Large intestine (tissue), 3 donors: ENCODE results near the gene ASCL5. TPM values are rescaled to one million over a fixed set of nuclear protein-coding genes. Genes with fewer than 3 reads are reported as not detected.

Experiments
- DNase-seq, 2 donors: peaks; one replicate each; pipeline versions ENCODE4 v3.0.0 to v3.0.0-alpha.2; 2013
- H3K27ac ChIP-seq: one replicate; pipeline ENCODE4 v1.5.1; 2013; ENCODE audit warnings: low read length
- H3K27me3 ChIP-seq: 2 replicates; pipeline ENCODE4 v1.6.1; 2013; ENCODE audit warnings: low read length; ENCODE audit not compliant: control insufficient read depth, insufficient read depth
- H3K36me3 ChIP-seq: 2 replicates; pipeline ENCODE4 v1.6.1; 2013; ENCODE audit warnings: low read length; ENCODE audit not compliant: control insufficient read depth, insufficient read depth
- H3K4me1 ChIP-seq: one replicate; pipeline ENCODE4 v1.6.1; 2013; ENCODE audit warnings: low read length; ENCODE audit not compliant: control insufficient read depth, insufficient read depth
- H3K4me3 ChIP-seq: one replicate; pipeline ENCODE4 v1.5.1; 2013; ENCODE audit warnings: low read length
- H3K9me3 ChIP-seq: one replicate; pipeline ENCODE4 v1.6.1; 2013; ENCODE audit warnings: mild to moderate bottlenecking, low read depth, low read length, moderate library complexity; ENCODE audit not compliant: control insufficient read depth
- WGBS: methylation state at CpG from one replicate; pipeline ENCODE4 v1.1.5; 2013; ENCODE audit warnings: low lambda C conversion rate; ENCODE audit not compliant: insufficient coverage; 5-methylcytosine and 5-hydroxymethylcytosine counted together
- polyA plus RNA-seq: library from polyadenylated mRNA; unstranded; fragments of 120-200 nt; gene quantifications from one replicate; pipeline ENCODE4 v1.2.1, GENCODE V29; 2013

ASCL5 gene
- polyA plus RNA-seq, 1 donor = 0.15 TPM

DNA sequence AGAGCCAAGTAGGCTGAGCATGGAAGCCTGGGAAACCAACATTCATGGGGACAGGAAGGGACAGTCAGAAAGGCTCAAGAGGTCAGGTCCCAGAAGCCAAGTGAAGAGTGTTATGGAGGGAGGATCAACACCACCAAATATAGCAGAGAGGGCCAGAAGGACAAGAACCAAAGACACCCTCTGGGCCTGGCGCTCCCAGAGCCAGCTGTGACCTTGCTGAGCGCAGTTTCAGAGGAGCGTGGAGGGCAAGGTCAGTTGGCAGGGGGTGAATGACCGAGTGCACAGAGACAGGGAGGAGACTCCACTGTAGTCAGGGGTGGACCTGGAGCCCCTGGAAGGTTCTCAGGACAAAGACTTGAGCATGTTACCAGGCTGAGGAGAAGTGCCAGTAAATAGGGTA lies 4.4 kb upstream of the ASCL5 start:
- no peak overlapping the region for H3K27ac ChIP-seq
- H3K4me1 ChIP-seq = peaks cover 3% of the 10 kb centered on the region
- DNase-seq = no peak
- no peaks in the 10 kb centered on the region for H3K9me3 ChIP-seq
- peaks cover 17% of the 10 kb centered on the region for H3K36me3 ChIP-seq
- H3K4me3 ChIP-seq = no peak overlapping the region
- H3K27me3 ChIP-seq = no peaks in the 10 kb centered on the region
- no CpG with 5 or more reads among the region's 4 CpGs for WGBS

DNA sequence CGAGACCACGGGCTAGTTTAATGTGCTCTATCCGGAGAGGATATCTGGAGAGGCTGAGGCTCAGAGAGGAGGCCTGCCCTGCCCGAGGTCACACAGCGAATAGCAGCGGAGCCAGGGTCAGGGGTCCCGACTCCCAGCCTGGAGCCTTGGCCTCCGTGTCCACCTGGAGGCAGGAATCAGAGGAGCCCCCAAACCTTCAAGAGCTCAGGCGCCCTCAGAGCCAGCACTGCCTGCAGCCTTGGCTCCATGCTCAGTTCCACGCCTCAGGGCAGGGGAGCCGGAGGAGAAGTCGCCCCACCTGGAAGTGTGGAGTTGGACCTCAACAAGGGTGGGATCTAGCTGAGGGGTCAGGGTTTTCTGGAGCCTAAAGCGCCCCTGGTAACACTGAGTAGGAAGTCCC lies 2.0 kb upstream of the ASCL5 start:
- Histone ChIP-seq H3K27me3 (no peaks in the 10 kb centered on the region), H3K4me3 (no peak overlapping the region), H3K27ac (no peak overlapping the region), H3K36me3 (peaks cover under 1% of the 10 kb centered on the region), H3K9me3 (no peaks in the 10 kb centered on the region), H3K4me1 (peaks cover 3% of the 10 kb centered on the region)
- DNase-seq = no peak
- whole genome bisulfite sequencing = no CpG with 5 or more reads among the region's 13 CpGs

DNA sequence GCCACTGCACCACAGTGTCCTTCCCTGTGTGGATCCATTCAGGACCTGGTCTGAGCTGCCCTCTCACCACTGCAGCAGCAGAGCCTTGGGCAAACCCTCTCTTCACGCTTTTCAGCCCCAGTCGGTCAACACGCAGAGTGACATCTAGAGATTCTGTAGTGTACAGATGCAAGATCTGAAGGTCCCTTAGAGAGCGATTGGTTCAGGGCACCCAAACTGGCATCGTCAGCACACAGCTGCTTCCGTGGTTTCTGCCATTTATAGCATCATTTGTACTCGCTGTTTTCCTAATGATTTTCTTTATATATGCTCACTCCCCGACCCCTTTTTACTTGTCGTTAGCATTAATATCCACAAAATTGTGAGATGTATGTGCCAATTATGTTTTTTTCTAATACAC lies 1.5 kb upstream of the ASCL5 start:
- WGBS = 100% methylated on average over 2 of the region's 9 CpGs
- Histone ChIP-seq H3K4me3 (no peak overlapping the region), H3K4me1 (peaks cover 3% of the 10 kb centered on the region), H3K9me3 (no peaks in the 10 kb centered on the region), H3K27ac (no peak overlapping the region), H3K36me3 (no peaks in the 10 kb centered on the region), H3K27me3 (no peaks in the 10 kb centered on the region)
- DNase-seq = no peak

DNA sequence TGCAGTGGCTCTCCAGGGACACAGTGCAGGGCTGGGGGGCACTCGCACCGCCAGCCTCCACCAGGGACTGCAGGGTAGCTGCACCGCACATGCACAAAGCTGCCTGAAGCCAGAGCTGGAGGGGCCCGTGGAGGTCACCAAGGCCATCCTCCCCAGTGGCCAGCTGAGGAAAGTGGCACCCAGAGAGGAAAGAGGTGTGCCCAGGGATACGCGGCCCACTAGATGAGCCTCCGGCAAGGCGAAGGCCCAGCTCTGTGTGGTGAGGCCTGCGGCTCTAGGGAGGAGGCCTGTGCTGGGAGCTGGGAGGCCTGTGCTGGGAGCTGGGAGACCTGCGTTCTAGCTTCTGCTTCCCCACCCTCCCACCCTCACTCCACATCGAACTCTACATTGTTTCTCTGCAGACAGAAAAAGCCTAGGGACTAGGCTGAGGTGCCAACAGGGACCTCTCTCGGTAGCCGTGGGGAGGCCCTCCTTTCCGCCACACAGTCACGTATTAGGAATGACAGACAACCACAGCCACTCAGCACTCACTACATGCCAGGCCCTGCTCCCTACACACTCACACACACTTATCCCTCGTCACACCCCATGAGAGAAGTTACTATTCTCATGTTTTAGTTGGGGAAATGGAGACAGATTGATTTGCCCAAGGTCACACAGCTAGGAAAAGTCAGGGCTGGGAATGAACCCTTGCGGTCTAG lies 921 bp upstream of the ASCL5 start:
- Histone ChIP-seq H3K27ac (no peak overlapping the region), H3K4me1 (peaks cover 3% of the 10 kb centered on the region), H3K4me3 (no peak overlapping the region), H3K27me3 (peaks cover under 1% of the 10 kb centered on the region), H3K36me3 (no peaks in the 10 kb centered on the region), H3K9me3 (no peaks in the 10 kb centered on the region)
- no CpG with 5 or more reads among the region's 17 CpGs for WGBS
- no peak for DNase-seq

DNA sequence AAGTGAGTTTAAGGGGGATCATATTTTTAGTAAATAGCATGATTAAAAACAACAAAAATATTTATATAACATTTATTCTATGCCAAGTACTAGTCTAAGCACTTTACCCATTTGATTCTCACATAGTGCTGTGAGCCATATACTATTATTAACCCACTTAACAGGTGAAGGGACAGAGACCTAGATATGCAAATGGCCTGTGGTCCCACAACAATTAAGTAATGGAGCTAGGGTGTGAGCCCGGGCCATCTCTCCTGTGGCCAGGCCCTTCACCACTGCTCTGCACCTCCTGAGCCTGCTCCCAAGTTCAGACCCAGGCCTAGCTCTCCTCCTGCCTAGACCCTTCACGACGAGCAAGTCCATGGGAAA lies 537 bp downstream of the ASCL5 start:
- peak in 1 of 2 donors; percentile 11 for DNase-seq
- Histone ChIP-seq H3K27me3 (peaks cover 2% of the 10 kb centered on the region), H3K27ac (no peak overlapping the region), H3K4me1 (peaks cover 3% of the 10 kb centered on the region), H3K4me3 (no peak overlapping the region), H3K36me3 (no peaks in the 10 kb centered on the region), H3K9me3 (no peaks in the 10 kb centered on the region)
- WGBS = no CpG with 5 or more reads among the region's 3 CpGs

DNA sequence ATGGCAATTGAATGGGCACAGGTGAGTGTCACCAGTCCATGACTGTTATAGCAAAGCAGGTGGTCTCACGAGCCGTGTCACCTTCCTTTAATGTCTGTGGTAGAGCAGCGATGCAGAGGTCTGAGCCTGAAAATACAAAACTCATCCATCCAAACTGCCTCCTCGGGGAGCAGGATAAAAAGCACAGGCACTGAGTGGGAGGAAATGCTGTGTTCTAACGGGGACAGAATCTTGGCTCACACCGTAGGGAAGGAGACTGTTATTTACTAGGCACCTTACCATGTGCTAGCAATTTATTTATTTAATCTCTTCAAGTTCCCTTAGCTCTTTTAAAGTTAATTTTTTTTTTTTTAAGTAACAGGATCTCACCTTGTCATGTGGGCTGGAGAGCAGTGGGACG lies 1.2 kb downstream of the ASCL5 start:
- no peak overlapping the region for H3K4me3 ChIP-seq
- 82% methylated on average over 2 of the region's 7 CpGs for WGBS
- no peaks in the 10 kb centered on the region for H3K36me3 ChIP-seq
- H3K4me1 ChIP-seq = peaks cover 3% of the 10 kb centered on the region
- peaks cover 4% of the 10 kb centered on the region for H3K27me3 ChIP-seq
- DNase-seq = no peak
- no peak overlapping the region for H3K27ac ChIP-seq
- H3K9me3 ChIP-seq = no peaks in the 10 kb centered on the region

DNA sequence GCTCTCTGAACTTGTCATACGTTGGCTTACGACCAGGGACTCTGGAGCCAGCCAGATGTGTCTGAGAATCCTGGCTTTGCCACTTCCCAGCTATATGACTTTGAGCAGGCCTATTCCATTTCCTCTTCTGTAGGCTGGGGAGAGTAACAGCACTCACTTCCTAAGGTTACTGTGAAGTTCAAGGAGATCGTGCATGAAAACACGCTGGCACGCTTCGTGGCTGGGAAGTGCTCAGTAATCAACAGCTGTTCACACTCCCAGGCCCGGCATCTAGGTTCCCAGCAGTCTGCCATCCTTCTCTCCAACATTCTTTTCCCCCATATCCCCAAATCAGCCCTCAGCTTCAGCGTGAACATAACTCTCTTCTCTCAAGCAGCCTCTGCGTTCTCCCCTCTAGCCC lies 2.0 kb downstream of the ASCL5 start:
- 73% methylated on average over 7 of the region's 9 CpGs for WGBS
- H3K27ac ChIP-seq = no peak overlapping the region
- no peaks in the 10 kb centered on the region for H3K9me3 ChIP-seq
- H3K36me3 ChIP-seq = no peaks in the 10 kb centered on the region
- no peak for DNase-seq
- H3K4me1 ChIP-seq = peaks cover 3% of the 10 kb centered on the region
- H3K27me3 ChIP-seq = peaks cover 5% of the 10 kb centered on the region
- no peak overlapping the region for H3K4me3 ChIP-seq

DNA sequence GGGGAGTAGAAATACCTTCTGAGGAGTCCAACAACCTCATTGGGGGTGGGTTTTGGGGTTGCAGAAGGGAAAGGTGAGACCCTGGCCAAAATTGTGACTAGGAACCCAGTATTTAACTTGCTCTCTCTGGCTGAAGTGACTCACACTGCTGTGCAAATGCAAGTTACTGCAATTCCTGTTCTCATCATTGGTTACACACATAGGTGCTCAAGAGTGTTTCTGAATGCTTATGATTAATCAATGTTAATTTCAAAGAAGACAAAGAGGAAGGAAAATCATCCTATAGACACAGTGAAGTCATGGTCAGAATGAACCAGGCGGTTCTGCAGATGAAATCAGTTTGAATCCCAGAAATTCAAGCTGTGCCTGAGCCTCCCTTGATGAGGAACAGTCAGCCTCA lies 3.1 kb downstream of the ASCL5 start:
- no peak overlapping the region for H3K27ac ChIP-seq
- H3K9me3 ChIP-seq = no peaks in the 10 kb centered on the region
- H3K36me3 ChIP-seq = no peaks in the 10 kb centered on the region
- no CpG with 5 or more reads among the region's 1 CpG for WGBS
- H3K27me3 ChIP-seq = peaks cover 8% of the 10 kb centered on the region
- H3K4me1 ChIP-seq = peaks cover 3% of the 10 kb centered on the region
- no peak for DNase-seq
- H3K4me3 ChIP-seq = no peak overlapping the region

DNA sequence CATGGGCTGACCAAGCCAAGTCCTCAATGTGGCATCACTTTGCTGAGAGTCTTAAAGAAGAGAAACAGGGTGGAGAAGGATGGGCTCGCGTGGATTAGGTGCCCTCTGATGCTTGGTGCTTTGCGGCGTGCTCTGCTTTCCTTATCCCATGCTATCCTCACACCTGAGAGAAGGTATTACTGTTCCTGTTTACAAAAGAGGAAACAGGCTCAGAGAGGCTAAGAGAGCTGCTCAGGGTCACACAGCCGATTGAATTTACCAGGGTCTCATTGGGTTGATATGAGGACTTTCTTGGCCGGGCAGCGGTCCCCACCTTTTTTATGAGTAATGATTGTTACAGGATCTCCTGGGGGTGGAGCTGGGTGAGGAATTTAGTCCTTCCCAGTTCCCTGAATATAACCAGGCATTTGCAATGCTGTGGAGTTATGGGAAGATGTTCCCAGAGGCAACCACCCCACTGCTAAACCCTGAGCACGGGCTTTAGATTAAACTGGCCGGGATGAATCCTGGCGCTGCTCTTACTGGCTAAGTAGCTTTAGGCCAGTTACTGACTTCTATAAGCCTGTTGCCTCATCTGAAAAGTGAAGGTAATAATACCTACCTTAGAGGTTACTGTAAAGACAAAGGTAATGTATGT lies 4.5 kb downstream of the ASCL5 start:
- H3K36me3 ChIP-seq = no peaks in the 10 kb centered on the region
- no peaks in the 10 kb centered on the region for H3K9me3 ChIP-seq
- peaks cover 3% of the 10 kb centered on the region for H3K4me1 ChIP-seq
- whole genome bisulfite sequencing = no CpG with 5 or more reads among the region's 10 CpGs
- peaks cover 8% of the 10 kb centered on the region for H3K27me3 ChIP-seq
- H3K27ac ChIP-seq = no peak overlapping the region
- no peak overlapping the region for H3K4me3 ChIP-seq
- DNase-seq = no peak

DNA sequence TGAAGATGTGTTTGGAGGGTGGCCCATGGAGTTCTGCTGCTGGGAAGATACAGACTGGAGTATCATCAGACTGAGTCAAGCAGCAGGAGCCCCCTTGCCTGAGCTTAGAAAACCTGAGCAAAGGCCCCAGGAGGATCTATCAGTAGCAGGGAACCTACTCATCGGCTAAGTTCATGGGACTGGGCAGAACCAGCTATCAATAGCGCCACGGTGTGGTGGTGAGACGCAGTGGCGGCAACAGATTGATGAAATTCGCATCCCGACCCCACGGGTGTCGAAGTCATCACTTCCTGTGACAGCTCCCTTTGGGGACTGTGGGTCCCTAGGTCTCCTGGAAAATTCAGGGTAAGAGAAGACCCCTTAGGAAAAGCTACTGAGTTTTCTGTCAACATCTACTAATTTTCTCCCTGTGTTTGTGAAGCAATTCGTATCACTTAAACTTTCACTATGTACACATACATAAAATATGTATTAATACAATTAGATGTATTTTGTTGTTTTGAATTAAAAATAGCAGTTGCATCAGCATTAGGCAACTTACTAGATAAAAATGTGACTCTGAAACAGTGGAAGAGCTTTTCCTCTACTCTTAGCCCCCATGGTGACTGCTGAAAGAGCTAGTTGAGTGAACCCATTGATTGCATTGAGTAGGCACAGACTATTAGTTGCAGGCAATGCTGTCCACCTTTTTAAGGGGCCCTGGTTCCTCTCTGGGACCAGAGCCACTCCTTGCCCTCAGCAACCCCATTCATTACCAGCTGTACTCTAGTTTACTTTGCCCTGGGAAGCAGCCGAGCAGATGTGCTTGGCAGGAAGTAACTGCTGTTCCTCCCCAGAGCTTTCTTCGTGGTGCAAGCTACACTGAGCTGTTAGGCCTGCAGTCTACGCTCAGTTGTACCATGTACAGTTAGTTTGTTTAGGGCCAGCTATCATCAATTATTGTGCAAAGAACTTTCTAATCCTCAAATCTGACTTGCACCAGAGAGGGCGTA lies 7.5 kb downstream of the ASCL5 start:
- Histone ChIP-seq H3K27me3 (peaks cover 21% of the 10 kb centered on the region), H3K4me3 (no peak overlapping the region), H3K36me3 (no peaks in the 10 kb centered on the region), H3K27ac (no peak overlapping the region), H3K9me3 (peaks cover 3% of the 10 kb centered on the region), H3K4me1 (no peaks in the 10 kb centered on the region)
- WGBS = no CpG with 5 or more reads among the region's 14 CpGs
- DNase-seq = peak; percentile 13 to 26
